HG03045 (cell line): ENCODE data around the gene TNXB.
"Not testable (repeated sequence)": the region's sequence is repeated elsewhere in the genome, so short reads cannot be mapped to it uniquely, and the experiment has no call there.

Source experiments
- ATAC-seq: cut with Tn5 transposase; IDR thresholded peaks from one replicate; pipeline ENCODE4 v1.9.1; 2021; ENCODE audit warnings: mild to moderate bottlenecking, moderate library complexity; ENCODE audit not compliant: unreplicated experiment

The TNXB gene

DNA sequence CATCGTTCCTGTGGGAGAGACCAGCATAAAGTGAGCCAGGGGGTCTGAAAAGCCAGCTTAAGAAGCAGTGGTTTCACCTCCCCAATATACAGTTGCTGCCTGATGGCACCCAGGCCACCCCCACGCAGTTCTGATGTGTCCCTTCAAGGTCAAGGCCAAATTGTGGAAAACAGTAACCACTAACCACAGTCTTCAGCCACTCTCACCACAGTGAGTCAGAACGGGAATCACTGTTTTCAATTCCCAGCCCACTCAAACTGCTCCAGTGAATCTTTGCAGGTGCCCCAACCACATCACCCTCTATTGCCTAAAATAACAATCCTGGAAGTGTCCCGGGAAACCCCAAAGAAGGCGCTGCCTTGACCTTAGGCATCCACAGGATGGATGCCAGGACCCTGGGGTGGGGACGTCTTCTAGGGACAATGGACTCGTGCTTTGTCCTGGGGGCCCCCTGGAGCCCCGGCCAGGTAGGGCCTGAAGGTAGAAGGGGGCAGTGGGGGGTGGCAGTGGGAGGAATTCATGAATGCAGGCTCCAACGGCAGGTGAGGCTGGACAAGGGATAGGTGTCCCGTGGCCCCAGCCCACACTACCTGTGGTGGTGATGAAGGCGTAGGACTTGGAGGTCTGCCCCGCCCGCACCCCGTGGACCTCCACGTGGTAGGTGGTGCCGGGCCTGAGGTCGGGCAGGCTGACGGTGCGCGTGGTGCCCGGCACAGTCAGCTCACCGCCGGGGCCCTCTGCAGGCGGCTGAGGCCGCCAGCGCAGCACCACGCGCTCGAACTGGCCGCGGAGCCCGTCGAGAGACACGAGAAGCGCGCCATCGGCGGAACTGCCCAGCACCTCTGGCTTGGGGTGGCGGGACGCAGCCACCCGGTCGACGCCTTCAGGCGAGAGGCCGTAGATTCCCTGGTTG, 22.2 kb downstream of the TNXB start:
- ATAC-seq = no peak

GRCh38 chr6:32085759-32086459, 23.2 kb downstream of the TNXB start:
- no peak for ATAC-seq

GRCh38 chr6:32084780-32085179, 24.4 kb downstream of the TNXB start:
- no peak for ATAC-seq

- no peak for ATAC-seq
These were observed 25.0 kb downstream of the TNXB start for GRCh38 chr6:32083812-32084768.

DNA sequence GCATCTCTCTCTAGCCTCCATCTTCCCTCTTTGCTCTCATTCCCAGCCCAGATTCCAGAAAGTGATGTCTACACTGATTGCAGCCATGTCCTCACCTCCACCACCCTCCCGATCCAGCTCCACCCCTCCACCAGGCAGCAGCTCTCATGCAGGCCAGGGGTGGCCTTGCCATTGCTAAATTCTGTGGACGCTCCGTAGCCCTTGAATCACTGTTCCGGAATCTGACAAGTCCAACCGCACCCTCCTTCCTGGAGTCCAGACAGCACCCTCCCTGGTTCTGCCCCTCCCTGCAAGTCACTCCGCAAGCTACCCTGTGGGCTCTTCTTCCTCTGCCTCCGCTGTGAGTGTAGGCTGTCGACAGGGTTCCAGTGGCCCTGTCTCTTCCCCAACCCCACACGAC, 26.2 kb downstream of the TNXB start:
- ATAC-seq = no peak

DNA sequence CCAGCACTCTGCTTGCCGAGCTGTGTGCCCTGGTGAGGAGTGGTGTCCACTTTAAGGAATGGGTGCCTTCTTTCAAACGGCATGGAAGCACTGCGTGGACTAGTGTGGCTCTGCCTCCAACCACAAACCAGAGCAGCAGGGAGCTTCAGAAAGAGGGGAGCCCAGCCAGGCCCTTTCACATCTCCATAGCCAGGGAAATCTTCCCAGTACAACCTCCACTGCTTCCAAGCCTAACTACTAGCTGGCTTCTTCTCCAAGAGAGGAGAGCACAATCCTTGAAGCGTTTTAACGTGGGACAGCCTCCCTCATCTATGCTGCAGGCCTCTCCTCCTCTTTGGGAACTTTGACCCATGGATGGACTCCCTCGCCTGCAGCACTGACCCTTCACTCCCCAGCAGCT, 26.7 kb downstream of the TNXB start:
- no peak for ATAC-seq

- ATAC-seq = no peak
These were observed 27.8 kb downstream of the TNXB start for GRCh38 chr6:32081168-32081990.

- ATAC-seq = no peak
These were observed 29.4 kb downstream of the TNXB start for GRCh38 chr6:32079566-32080290.

GRCh38 chr6:32076321-32076809, 32.8 kb downstream of the TNXB start:
- ATAC-seq = no peak

DNA sequence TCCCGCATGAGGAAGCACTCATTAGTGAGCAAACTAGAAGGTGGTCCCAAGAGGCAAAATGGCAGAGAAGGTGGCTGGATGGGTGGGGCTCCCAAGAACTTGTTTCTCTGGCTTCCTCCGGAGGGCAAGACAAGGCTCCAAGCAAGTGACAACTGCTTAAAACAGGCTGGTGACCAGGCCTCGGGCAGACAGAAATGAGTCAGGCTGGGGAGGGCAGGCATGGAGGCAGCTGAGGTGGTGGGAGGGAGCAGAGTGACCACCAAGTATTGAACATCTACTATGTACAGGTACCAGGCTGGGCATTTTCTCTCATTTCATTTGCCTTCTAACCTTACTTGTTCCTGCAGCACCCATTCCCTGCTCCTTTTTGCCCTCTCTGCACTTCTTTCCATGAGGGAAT, 33.4 kb downstream of the TNXB start:
- no peak for ATAC-seq

- ATAC-seq = no peak
These were observed 34.1 kb downstream of the TNXB start for GRCh38 chr6:32074996-32075532.

- ATAC-seq = no peak
These were observed 35.5 kb downstream of the TNXB start for GRCh38 chr6:32073613-32074012.

DNA sequence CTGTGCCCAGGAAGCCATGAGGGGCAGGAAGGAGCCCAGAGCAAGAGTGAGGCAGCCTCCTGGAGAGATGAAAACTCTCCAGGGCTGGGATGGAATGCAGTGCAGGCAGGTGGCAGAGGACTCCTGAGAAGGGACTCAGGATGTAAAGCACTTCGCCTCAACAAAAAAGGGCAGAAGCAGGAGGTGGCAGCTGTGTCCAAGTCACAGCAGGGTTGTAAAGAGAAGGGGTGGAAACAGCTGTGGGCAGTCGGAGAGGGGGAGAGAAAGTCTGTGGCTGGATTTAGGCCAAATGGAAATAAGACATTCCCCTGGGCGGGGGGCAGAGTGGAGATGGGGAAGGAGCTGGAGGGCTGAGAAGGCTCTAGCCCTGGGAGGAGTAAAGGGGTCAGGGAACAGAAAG, 36.0 kb downstream of the TNXB start:
- ATAC-seq = no peak

GRCh38 chr6:32070814-32071543, 38.2 kb downstream of the TNXB start:
- no peak for ATAC-seq

DNA sequence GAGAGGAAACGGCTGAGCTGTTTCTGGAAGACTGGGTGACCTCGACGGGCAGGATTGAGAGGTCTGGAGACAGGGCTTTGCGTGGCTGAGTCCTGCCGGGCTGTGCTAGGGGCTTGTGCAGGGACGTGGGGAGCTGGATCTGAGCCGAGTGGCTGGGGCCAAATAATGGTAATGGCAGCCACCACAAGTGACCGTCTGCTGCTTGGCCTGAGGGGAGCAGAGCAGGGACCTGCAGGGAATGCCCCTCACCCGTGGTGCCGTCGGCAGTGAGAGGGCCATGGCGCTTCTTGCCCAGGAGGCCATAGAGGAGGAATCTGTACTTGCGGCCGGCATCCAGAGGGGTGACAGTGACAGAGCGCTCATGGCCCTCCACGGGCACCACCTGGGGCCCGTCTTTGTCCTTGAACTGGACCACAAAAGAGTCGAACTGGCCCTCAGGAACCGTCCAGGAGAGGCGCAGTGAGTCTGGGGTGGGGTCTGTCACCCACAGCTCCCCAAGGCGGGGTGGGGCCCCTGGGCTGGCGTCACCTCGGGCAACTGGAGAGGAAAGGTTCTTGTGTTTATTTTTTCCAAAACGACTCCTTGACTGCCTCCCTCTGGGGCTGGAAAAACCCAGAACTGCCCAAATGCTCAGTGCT, 39.1 kb downstream of the TNXB start:
- no peak for ATAC-seq

DNA sequence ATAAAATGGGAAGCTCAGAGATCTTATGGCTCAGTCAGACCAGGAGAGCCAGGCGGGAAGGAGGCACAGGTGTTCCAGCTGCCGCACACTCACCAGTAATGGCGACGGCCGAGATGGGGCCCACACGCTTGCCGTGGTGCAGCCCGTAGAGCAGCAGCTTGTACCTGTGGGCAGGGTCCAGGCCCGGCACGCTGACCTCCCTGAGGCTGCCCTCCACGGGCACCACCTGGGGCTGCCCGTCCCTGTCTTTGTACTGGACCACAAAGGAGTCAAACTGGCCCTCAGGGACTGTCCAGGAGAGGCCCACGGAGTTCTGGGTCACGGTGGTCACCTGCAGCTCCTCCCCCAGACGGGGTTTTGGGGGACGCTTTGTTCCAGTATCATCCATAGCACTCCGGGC, 39.7 kb downstream of the TNXB start:
- ATAC-seq = no peak

GRCh38 chr6:32068867-32069266, 40.3 kb downstream of the TNXB start:
- no peak for ATAC-seq

- not testable (repeated sequence) for ATAC-seq
These were observed 40.8 kb downstream of the TNXB start for GRCh38 chr6:32068315-32068714.
